Keratinocyte (primary cell): ENCODE measurements around the gene ATMIN. TPM values are rescaled to one million over a fixed set of nuclear protein-coding genes. Genes with fewer than 3 reads are reported as not detected.

Source experiments
- DNase-seq: peaks from one replicate; pipeline ENCODE4 v3.0.0-alpha.2; 2011; ENCODE audit warnings: low read depth, missing footprints, low spot score
- FAIRE-seq: peaks from 2 replicates; lab custom pipeline; 2011; peaks lifted over from hg19 to GRCh38; lab: Jason Lieb, UNC
- H2AFZ ChIP-seq: 2 replicates; pipeline ENCODE4 v1.6.0; 2012; ENCODE audit warnings: low read length, control low read depth, inconsistent platforms; ENCODE audit not compliant: control insufficient read depth
- H3K27ac ChIP-seq: 2 replicates; pipeline ENCODE4 v1.5.1; 2011; ENCODE audit warnings: low read length; ENCODE audit not compliant: control insufficient read depth, insufficient read depth
- H3K27me3 ChIP-seq: 3 replicates; pipeline ENCODE4 v1.6.0; 2011; ENCODE audit warnings: low read length; ENCODE audit not compliant: control insufficient read depth, insufficient read depth; ENCODE audit errors: extremely low read depth
- H3K36me3 ChIP-seq, 2 experiments: 2 replicates in 1 of 2; 3 replicates in 1 of 2; pipeline ENCODE4 v1.5.1; 2011; ENCODE audit warnings: low read length in 2 of 2, mild to moderate bottlenecking in 1 of 2; ENCODE audit not compliant: control insufficient read depth in 2 of 2, insufficient read depth in 2 of 2; ENCODE audit errors: extremely low read depth in 1 of 2
- H3K4me1 ChIP-seq: 3 replicates; pipeline ENCODE4 v1.5.1; 2011; ENCODE audit warnings: low read length; ENCODE audit not compliant: control insufficient read depth, insufficient read depth; ENCODE audit errors: extremely low read depth
- H3K4me2 ChIP-seq: 3 replicates; pipeline ENCODE4 v1.6.0; 2011; ENCODE audit warnings: low read depth, low read length; ENCODE audit not compliant: control insufficient read depth, insufficient read depth; ENCODE audit errors: extremely low read depth
- H3K4me3 ChIP-seq, 3 experiments: fragments of 200-600 bp in 1 of 3; sonication (generic) in 1 of 3; 2 replicates in 2 of 3; 3 replicates in 1 of 3; pipeline ENCODE4 v1.5.1; 2011 to 2016; ENCODE audit warnings: low read length in 3 of 3, mild to moderate bottlenecking in 3 of 3, control low read depth in 2 of 3, inconsistent platforms in 1 of 3, low read depth in 1 of 3, mixed read lengths in 1 of 3, mixed run types in 1 of 3, moderate library complexity in 1 of 3; ENCODE audit not compliant: control insufficient read depth in 2 of 3, insufficient read depth in 2 of 3; ENCODE audit errors: extremely low read depth in 1 of 3
- H3K79me2 ChIP-seq: 2 replicates; pipeline ENCODE4 v1.6.0; 2012; ENCODE audit warnings: low read length; ENCODE audit not compliant: control insufficient read depth, insufficient read depth
- H3K9ac ChIP-seq: 3 replicates; pipeline ENCODE4 v1.6.0; 2011; ENCODE audit warnings: low read length; ENCODE audit not compliant: control insufficient read depth, insufficient read depth; ENCODE audit errors: extremely low read depth
- H3K9me1 ChIP-seq: 3 replicates; pipeline ENCODE4 v1.6.0; 2011; ENCODE audit warnings: low read length; ENCODE audit not compliant: control insufficient read depth, insufficient read depth; ENCODE audit errors: extremely low read depth
- H3K9me3 ChIP-seq: 2 replicates; pipeline ENCODE4 v1.5.1; 2012; ENCODE audit warnings: low read depth, low read length; ENCODE audit not compliant: control insufficient read depth
- H4K20me1 ChIP-seq: 3 replicates; pipeline ENCODE4 v1.6.0; 2011; ENCODE audit warnings: low read length; ENCODE audit not compliant: control insufficient read depth, insufficient read depth; ENCODE audit errors: extremely low read depth
- EZH2 ChIP-seq: IDR thresholded peaks from one replicate; pipeline ENCODE4 v1.6.1; 2012; ENCODE audit warnings: inconsistent platforms, mild to moderate bottlenecking, low read length, moderate library complexity
- dilution Hi-C: fragments of 300-500 bp; cut with MboI; formaldehyde crosslinking; loops from one replicate; pipeline ENCODE4 v1.7.0; 2020; ENCODE audit warnings: low sequenced_read_pairs; ENCODE audit not compliant: extremely low pct_ligation_motif_present
- polyA plus RNA-seq, 5 experiments: library from polyadenylated mRNA; depleted of rRNA in 3 of 5; stranded (reverse) in 3 of 5; stranded (forward) in 1 of 5; unstranded in 1 of 5; fragments of >200 nt; gene quantifications; 1 replicate in 1 of 5; 2 replicates in 3 of 5; 3 replicates in 1 of 5; pipeline versions ENCODE4 v1.2.1 to v1.2.3, GENCODE V29; 2011 to 2012; ENCODE audit warnings: missing spikeins in 2 of 5, low read depth in 1 of 5, low replicate concordance in 1 of 5
- TF ChIP-seq, protein P1 (sequence below), 3 experiments: IDR thresholded peaks in 1 of 3; conservative IDR thresholded peaks in 1 of 3; optimal IDR thresholded peaks in 1 of 3; 2 replicates in 2 of 3; 3 replicates in 1 of 3; pipeline versions ENCODE3 to v1.5.1; 2011; ENCODE audit warnings: low read length in 3 of 3, mild to moderate bottlenecking in 3 of 3, moderate library complexity in 2 of 3, control low read depth in 1 of 3, inconsistent platforms in 1 of 3; ENCODE audit not compliant: insufficient read depth in 2 of 3; ENCODE audit errors: extremely low read depth in 1 of 3

The ATMIN gene
- polyA plus RNA-seq, 1 donor (not counting 4 experiments of a cell fraction or from before 2014, with no cell fraction given) = 31.2 TPM

DNA sequence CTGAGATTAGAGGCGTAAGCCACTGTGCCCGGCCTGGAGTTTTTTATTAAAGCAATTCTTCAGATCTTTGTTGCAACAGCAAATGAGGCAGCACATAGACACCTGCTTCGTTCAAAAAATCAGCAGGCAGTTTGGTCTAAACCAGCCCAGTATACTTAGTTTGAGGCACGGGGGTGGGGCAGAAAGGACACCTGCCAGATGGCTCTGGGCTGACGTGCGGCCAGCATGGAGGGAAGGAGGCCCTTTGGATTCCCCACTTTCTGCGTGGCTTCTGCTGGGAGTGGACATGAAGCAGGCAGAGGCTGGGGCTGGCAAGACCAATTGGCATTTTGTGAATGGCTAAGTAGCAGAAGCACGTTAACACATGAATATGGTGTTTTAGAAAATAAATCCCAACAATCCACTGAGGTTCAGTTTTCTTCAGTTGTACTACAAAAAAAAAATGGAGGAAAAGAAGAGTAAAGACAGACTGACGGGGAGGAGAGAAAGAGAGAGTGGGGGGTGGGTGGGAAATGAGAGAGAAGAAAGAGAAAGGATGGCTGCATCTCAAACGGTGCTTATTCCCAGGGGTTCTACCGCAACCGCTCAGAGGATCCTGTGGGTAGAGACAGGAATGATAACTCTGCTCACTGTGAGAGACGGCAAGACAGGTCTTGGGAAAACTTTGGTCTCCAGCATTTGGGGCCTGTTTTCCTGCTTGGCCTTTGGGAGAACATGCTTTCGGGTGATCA is 25.1 kb downstream of the ATMIN start:
- dilution Hi-C loops = no loop called here
- Histone ChIP-seq H3K27ac (no peak overlapping the region), H3K4me2 (no peak overlapping the region)

DNA sequence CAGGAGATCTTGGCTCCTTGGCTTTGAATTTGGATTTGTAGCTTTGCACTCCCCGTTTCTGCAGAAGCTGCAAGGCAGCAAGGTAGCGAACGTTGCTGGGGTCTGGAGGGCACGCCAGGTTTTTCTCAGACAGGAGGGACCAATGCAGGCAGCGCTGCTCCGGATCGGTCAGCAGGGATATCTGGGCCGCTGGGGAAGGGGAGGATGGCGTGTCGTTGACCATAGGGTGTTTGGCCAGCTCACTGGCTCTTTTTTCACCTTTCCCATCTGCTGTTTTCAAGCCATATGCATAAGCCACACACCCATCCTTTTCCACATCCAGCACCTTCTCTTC is 25.6 kb downstream of the ATMIN start:
- Histone ChIP-seq H3K4me2 (no peak overlapping the region), H3K4me3 (no peak overlapping the region), H3K4me1 (no peaks in the 10 kb centered on the region), H3K36me3 (no peaks in the 10 kb centered on the region), H3K27me3 (no peaks in the 10 kb centered on the region), H3K9me3 (no peaks in the 10 kb centered on the region), H2AFZ (no peak overlapping the region), H4K20me1 (no peaks in the 10 kb centered on the region), H3K79me2 (no peaks in the 10 kb centered on the region), H3K9me1 (no peaks in the 10 kb centered on the region), H3K27ac (no peak overlapping the region), H3K9ac (no peak overlapping the region)
- dilution Hi-C loops = no loop called here
- FAIRE-seq (no peak), DNase-seq (no peak)
- no peak for TF ChIP-seq EZH2
- TF ChIP-seq, protein P1, sequence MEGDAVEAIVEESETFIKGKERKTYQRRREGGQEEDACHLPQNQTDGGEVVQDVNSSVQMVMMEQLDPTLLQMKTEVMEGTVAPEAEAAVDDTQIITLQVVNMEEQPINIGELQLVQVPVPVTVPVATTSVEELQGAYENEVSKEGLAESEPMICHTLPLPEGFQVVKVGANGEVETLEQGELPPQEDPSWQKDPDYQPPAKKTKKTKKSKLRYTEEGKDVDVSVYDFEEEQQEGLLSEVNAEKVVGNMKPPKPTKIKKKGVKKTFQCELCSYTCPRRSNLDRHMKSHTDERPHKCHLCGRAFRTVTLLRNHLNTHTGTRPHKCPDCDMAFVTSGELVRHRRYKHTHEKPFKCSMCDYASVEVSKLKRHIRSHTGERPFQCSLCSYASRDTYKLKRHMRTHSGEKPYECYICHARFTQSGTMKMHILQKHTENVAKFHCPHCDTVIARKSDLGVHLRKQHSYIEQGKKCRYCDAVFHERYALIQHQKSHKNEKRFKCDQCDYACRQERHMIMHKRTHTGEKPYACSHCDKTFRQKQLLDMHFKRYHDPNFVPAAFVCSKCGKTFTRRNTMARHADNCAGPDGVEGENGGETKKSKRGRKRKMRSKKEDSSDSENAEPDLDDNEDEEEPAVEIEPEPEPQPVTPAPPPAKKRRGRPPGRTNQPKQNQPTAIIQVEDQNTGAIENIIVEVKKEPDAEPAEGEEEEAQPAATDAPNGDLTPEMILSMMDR (optimal IDR thresholded peaks at IDR 0.05 in 1 of 3, IDR thresholded peaks at IDR 0.05 in 1 of 3, conservative IDR thresholded peaks at IDR 0.05 in 1 of 3; ENCODE audit: extremely low read depth in 1 of 3, insufficient read depth in 2 of 3, low read length in 3 of 3) = no peak

More for the DNA sequence above, 25.1 kb downstream of the ATMIN start:
- no peak for FAIRE-seq
- Histone ChIP-seq H3K9ac (no peak overlapping the region), H3K9me1 (no peaks in the 10 kb centered on the region), H3K4me1 (no peaks in the 10 kb centered on the region), H4K20me1 (no peaks in the 10 kb centered on the region), H2AFZ (no peak overlapping the region), H3K79me2 (no peaks in the 10 kb centered on the region), H3K9me3 (no peaks in the 10 kb centered on the region), H3K27me3 (no peaks in the 10 kb centered on the region), H3K4me3 (no peak overlapping the region), H3K36me3 (no peaks in the 10 kb centered on the region)
- TF ChIP-seq, protein P1 (optimal IDR thresholded peaks at IDR 0.05 in 1 of 3, IDR thresholded peaks at IDR 0.05 in 1 of 3, conservative IDR thresholded peaks at IDR 0.05 in 1 of 3; ENCODE audit: extremely low read depth in 1 of 3, insufficient read depth in 2 of 3, low read length in 3 of 3) = no peak
- no peak for TF ChIP-seq EZH2
- DNase-seq = no peak
